ENCODE results near the gene UBAC2. TPM values are rescaled to one million over a fixed set of nuclear protein-coding genes. Genes with fewer than 3 reads are reported as not detected.

Gene UBAC2
- total and polyA plus RNA-seq, 4 donors: 32.9 to 42.3 (median 35.3) TPM

DNA sequence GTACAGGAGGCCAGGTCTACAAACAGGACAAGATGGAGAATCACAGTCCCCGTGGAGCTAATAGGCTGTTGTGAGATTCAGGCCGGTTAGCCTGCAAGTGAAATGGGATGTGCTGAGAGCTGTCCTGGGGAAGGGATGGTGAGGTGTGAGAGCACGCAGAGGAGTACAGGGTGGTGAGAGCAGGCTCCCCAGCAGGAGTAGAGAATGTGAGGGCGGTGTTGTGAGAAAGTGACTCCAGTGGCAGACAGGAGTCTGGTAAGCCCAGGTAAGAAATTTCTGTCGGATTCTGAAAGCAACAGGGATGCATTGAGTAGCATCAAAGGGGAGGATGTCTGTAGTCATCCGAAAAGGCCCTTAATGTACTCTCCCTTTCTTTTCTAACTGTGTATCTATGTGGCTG, 157.3 kb downstream of the UBAC2 start (continued):
- TF ChIP-seq, protein P1, sequence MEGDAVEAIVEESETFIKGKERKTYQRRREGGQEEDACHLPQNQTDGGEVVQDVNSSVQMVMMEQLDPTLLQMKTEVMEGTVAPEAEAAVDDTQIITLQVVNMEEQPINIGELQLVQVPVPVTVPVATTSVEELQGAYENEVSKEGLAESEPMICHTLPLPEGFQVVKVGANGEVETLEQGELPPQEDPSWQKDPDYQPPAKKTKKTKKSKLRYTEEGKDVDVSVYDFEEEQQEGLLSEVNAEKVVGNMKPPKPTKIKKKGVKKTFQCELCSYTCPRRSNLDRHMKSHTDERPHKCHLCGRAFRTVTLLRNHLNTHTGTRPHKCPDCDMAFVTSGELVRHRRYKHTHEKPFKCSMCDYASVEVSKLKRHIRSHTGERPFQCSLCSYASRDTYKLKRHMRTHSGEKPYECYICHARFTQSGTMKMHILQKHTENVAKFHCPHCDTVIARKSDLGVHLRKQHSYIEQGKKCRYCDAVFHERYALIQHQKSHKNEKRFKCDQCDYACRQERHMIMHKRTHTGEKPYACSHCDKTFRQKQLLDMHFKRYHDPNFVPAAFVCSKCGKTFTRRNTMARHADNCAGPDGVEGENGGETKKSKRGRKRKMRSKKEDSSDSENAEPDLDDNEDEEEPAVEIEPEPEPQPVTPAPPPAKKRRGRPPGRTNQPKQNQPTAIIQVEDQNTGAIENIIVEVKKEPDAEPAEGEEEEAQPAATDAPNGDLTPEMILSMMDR (IDR thresholded peaks at IDR 0.05; ENCODE audit: low read depth, low read length, missing input control): no peak
- TF ChIP-seq HNF4A (conservative IDR thresholded peaks at IDR 0.05): no peak

DNA sequence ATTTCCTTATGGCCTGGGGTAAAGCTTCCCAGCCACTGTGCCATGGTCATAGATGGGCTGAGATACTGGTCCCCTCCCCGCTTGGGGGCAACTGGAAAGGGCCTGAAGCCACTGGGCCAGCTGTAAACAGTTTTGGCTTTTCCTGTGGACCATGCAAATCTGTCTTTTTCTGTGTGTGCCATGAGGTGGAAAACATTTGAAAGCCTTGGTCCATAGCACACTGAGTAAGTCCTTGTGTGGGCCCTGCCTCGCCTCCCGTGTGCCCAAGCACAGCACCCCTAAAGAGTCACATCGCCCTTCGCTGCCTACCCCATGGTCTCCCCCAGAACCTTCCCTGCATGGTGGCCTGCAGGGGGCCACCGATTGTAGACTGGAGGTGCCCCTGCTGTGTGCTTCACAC, 158.9 kb downstream of the UBAC2 start:
- Histone ChIP-seq H3K36me3 (ENCODE audit: control insufficient read depth in 4 of 4, insufficient read depth in 3 of 4, low read depth in 1 of 4, low read length in 3 of 4) (peaks cover 2 to 31% (median 12%) of the 10 kb centered on the region in 4 donors), H3K4me3 (ENCODE audit: low read depth in 1 of 3, low read length in 3 of 3) (no peak overlapping the region), H3K9me3 (ENCODE audit: control insufficient read depth in 4 of 4, low read length in 3 of 4) (no peaks in the 10 kb centered on the region), H3K27me3 (ENCODE audit: control insufficient read depth in 4 of 4, insufficient read depth in 4 of 4, low read length in 3 of 4) (no peaks in the 10 kb centered on the region), H3K4me1 (ENCODE audit: control insufficient read depth in 4 of 4, insufficient read depth in 4 of 4, low read length in 3 of 4) (peaks cover 0 to 12% (median 3%) of the 10 kb centered on the region in 4 donors), H3K27ac (ENCODE audit: low read depth in 1 of 2, low read length in 2 of 2) (no peak overlapping the region), H3K9ac (ENCODE audit: low read depth in 1 of 2, low read length in 2 of 2) (no peak overlapping the region)
- TF ChIP-seq, protein P1 (IDR thresholded peaks at IDR 0.05; ENCODE audit: low read depth, low read length, missing input control): no peak
- TF ChIP-seq EGR1 (IDR thresholded peaks at IDR 0.05; ENCODE audit: low read depth in 2 of 2) (no peak), NR2F2 (IDR thresholded peaks at IDR 0.05) (no peak), FOXA2 (IDR thresholded peaks at IDR 0.05) (no peak), RAD21 (IDR thresholded peaks at IDR 0.05) (no peak), RXRA (IDR thresholded peaks at IDR 0.05) (no peak), REST (IDR thresholded peaks at IDR 0.05) (no peak), GABPA (IDR thresholded peaks at IDR 0.05 in 1 of 2, conservative IDR thresholded peaks at IDR 0.05 in 1 of 2) (no peak), FOXA1 (IDR thresholded peaks at IDR 0.05) (no peak), YY1 (IDR thresholded peaks at IDR 0.05) (no peak), JUND (IDR thresholded peaks at IDR 0.05) (no peak), MAX (IDR thresholded peaks at IDR 0.05) (no peak), HNF4G (IDR thresholded peaks at IDR 0.05) (no peak), SP1 (IDR thresholded peaks at IDR 0.05) (no peak), TAF1 (conservative IDR thresholded peaks at IDR 0.05) (no peak)
- TF ChIP-seq, protein P2, sequence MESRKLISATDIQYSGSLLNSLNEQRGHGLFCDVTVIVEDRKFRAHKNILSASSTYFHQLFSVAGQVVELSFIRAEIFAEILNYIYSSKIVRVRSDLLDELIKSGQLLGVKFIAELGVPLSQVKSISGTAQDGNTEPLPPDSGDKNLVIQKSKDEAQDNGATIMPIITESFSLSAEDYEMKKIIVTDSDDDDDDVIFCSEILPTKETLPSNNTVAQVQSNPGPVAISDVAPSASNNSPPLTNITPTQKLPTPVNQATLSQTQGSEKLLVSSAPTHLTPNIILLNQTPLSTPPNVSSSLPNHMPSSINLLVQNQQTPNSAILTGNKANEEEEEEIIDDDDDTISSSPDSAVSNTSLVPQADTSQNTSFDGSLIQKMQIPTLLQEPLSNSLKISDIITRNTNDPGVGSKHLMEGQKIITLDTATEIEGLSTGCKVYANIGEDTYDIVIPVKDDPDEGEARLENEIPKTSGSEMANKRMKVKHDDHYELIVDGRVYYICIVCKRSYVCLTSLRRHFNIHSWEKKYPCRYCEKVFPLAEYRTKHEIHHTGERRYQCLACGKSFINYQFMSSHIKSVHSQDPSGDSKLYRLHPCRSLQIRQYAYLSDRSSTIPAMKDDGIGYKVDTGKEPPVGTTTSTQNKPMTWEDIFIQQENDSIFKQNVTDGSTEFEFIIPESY (IDR thresholded peaks at IDR 0.05): no peak
- TF ChIP-seq, protein P3, sequence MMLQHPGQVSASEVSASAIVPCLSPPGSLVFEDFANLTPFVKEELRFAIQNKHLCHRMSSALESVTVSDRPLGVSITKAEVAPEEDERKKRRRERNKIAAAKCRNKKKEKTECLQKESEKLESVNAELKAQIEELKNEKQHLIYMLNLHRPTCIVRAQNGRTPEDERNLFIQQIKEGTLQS (IDR thresholded peaks at IDR 0.05): no peak
- no peak for DNase-seq (ENCODE audit: low spot score)
- 90% methylated on average over 6 of the region's 6 CpGs for WGBS
